GM21576 (cell line): ENCODE measurements around the gene DNAH2.

ENCODE experiments used
- ATAC-seq: cut with Tn5 transposase; IDR thresholded peaks from one replicate; pipeline ENCODE4 v1.9.1; 2021; ENCODE audit warnings: mild to moderate bottlenecking, moderate library complexity; ENCODE audit not compliant: unreplicated experiment

DNAH2 gene

GRCh38 chr17:7849130-7849750 is 131.7 kb downstream of the DNAH2 start:
- no peak for ATAC-seq

GRCh38 chr17:7849751-7850504 is 132.4 kb downstream of the DNAH2 start:
- no peak for ATAC-seq

- no peak for ATAC-seq
These were observed 133.3 kb downstream of the DNAH2 start for GRCh38 chr17:7850701-7851437.

GRCh38 chr17:7851438-7852261 is 134.1 kb downstream of the DNAH2 start:
- ATAC-seq: peak; percentile 64

GRCh38 chr17:7852262-7852670 is 134.7 kb downstream of the DNAH2 start:
- no peak for ATAC-seq

DNA sequence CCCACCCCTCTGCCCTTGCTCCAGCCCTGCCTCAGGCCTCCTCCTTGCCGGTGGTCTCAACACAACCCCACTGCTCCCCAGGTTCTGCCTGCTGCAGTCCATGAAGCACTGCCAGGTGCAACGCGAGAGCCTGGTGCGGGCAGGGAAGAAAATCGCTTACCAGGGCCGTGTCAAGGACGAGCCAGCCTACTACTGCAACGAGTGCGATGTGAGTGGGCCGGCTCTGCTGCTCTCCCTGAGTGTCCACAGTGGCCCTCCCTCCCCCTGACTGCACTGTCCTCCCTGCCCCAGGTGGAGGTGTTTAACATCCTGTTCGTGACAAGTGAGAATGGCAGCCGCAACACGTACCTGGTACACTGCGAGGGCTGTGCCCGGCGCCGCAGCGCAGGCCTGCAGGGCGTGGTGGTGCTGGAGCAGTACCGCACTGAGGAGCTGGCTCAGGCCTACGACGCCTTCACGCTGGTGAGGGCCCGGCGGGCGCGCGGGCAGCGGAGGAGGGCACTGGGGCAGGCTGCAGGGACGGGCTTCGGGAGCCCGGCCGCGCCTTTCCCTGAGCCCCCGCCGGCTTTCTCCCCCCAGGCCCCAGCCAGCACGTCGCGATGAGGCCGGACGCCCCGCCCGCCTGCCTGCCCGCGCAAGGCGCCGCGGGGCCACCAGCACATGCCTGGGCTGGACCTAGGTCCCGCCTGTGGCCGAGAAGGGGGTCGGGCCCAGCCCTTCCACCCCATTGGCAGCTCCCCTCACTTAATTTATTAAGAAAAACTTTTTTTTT is 135.6 kb downstream of the DNAH2 start:
- no peak for ATAC-seq

GRCh38 chr17:7853691-7854038 is 136.1 kb downstream of the DNAH2 start:
- no peak for ATAC-seq

GRCh38 chr17:7854078-7854777 is 136.7 kb downstream of the DNAH2 start:
- ATAC-seq: no peak

GRCh38 chr17:7854851-7855659 is 137.5 kb downstream of the DNAH2 start, which contains the start of gene TMEM88:
Gene TMEM88 (plus strand): TSS chr17:7855066. CDS start chr17:7855075, 9 bp downstream.
- ATAC-seq: no peak

- no peak for ATAC-seq
These were observed 138.1 kb downstream of the DNAH2 start for GRCh38 chr17:7855660-7856010.

DNA sequence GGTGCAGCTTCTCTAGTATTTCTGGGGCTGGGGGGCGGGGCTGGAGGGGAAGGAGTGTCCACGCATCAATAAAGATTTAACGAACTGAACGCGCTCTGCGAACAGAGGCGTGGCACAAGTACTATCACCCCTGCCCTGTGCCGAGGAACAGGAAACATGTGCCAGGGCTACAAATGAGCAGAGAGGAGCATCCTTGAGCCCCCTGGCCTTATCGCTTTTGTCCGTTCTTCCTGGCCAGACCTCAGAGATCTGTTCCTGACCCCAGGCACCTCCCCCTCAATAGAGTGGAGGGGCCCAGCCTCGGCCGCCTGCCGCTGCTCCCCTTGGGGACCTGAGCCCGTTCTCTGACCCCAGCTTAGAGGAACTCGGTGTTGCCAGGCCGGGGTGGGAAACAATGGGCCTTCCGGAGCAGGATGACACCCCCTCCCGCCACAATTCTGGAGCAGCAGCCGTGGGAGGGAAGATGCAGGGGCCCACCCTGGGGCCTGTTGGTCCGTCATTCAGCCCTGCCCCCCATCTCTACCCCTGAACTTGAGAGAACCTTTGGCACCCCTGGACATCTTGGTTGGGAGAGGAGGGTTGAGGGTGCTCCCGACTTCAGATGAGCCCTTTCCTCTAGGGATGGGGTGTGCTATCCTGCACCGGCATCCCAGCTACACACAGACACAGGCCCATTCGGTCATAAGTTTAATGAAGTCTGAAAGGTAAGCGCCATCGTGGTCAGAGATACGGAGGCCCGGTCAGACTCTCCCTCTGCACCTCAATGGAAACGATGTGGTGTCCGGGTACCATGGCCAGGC is 138.7 kb downstream of the DNAH2 start:
- no peak for ATAC-seq

GRCh38 chr17:7856811-7857712 is 139.5 kb downstream of the DNAH2 start, which contains the start of gene NAA38:
Gene NAA38 (minus strand): TSS chr17:7857559. CDS start chr17:7857463, 96 bp downstream.
- peak; percentile 62 for ATAC-seq

DNA sequence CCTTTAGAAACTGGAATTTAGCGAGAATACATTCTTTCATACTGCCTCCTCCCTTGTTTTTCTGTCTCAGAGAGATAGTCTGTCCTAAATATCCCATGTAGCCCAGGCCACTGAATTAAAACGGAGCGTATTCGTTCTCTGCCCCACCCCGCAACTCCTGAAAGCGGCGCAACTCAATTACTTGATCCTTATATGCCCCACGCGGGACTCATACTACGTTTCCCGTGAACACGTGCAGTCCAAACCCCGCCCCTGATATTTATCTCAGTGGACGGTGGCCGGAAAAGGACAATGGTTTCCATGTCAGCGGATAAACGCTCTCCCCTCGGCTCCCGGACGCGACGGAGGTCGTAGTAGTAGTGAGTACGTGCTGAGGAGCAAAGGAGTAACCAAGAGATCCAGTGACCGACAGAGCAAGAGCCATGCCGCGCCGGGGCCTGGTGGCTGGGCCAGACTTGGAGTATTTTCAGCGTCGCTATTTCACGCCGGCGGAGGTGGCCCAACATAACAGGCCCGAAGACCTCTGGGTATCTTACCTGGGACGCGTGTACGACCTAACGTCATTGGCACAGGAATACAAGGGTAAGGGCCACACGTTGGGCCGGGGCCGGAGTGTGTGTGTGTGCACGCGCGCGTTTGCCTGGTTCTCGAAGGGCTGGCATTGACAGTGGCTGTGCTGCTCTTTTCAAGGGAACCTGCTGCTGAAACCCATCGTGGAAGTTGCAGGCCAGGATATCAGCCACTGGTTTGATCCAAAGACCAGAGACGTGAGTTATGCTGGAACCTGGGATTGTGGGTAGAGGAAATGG is 140.4 kb downstream of the DNAH2 start, which contains the start of gene CYB5D1:
CYB5D1 (plus strand) TSS at position 291 of the 809 bp plus-strand sequence; CDS start at position 423, 132 bp downstream.
- peak; percentile 39 for ATAC-seq

GRCh38 chr17:7858522-7858810 is 140.9 kb downstream of the DNAH2 start:
- no peak for ATAC-seq

GRCh38 chr17:7859028-7859427 is 141.5 kb downstream of the DNAH2 start:
- no peak for ATAC-seq
